ENCODE data around the gene CALHM1. TPM values are rescaled to one million over a fixed set of nuclear protein-coding genes. Genes with fewer than 3 reads are reported as not detected.
"Not testable (repeated sequence)": the region's sequence is repeated elsewhere in the genome, so short reads cannot be mapped to it uniquely, and the experiment has no call there.

The CALHM1 gene
- total RNA-seq, 1 donor from 2014 or later, result not detected

DNA sequence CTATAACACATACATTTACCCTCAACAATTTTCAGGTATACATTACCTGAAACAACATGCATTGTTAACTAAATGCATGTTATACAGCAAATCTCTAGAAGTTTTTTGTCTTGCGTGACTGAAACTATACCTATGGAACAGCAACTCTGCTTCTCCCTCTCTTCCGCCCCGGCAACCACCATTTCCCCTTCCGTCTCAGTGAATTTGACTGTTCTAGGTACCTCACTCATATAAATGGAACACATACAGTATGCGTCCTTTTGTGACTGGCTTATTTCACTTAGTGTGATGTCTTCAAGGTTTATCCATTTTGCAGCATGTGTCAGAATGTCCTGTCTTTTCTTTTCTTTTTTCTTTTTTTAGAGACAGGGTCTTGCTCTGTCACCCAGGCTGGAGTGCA is 29.1 kb downstream of the CALHM1 start:
- no peak for DNase-seq (ENCODE audit: low read depth)

DNA sequence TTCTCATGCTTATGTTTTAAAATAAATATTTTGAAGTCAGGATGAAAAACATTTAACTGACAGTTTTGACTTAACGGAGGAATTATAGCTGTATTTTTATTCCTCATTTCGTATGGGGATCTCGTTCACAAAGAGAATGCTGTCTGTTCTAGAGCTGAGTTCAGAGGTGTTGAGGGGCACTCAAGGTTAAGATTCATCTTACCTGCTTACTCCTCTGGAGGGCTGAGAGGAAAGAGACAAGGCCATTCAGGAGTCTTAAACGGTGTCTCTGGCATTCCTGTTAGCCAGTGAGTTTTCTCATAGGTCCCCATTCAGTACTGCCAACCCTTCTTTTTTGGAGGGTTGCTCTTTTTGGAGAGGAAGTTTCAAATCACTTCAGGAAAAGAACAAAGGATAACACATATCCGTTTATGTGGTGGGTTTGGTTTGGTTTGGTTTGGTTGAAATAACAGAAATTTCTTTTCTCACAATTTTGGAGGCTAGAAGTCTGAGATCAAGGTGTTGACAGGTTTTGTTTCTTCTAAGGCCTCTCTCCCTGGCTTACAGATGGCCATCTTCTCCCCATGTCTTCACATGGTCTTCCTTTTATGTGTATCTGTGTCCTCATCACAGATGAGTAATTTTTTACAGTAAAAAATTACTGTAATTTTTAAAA is 29.6 kb downstream of the CALHM1 start:
- no peak for DNase-seq (ENCODE audit: low read depth)

DNA sequence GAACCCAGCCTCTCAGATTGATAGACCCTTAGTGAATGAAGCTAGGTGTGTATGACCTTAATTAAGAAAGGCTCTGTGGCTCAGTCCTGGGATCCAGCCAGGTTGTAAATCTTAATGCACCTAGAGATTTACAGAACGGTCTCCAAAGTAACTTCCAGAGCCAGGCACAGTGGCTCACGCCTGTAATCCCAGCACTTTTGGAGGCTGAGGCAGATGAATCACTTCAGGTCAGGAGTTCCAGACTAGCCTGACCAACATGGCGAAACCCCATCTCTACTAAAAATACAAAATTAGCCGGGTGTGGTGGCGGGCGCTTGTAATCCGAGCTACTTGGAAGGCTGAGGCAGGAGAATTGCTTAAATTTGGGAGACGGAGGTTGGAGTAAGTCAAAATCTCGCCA is 30.8 kb downstream of the CALHM1 start:
- DNase-seq (ENCODE audit: low read depth), result no peak

DNA sequence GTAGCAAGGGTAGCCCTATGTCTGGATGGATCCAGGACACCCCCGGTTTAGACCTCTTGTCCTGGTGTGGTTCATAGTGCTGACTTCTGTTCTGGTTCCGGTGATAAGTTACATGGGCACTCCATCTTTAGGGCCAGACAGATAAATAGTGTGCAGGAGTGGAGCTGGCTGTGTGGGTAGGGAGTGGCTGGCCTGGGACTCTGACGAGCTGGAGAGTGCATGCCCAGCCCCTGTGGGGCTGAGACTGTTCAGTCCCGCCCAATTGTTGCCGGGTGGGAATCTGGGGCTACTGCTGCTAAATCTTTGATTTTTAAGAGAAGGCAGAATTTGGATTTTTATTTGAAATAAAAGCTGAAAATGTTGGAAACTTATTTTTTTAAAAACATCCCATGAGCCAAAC is 35.0 kb downstream of the CALHM1 start:
- no peak for DNase-seq (ENCODE audit: low read depth)

DNA sequence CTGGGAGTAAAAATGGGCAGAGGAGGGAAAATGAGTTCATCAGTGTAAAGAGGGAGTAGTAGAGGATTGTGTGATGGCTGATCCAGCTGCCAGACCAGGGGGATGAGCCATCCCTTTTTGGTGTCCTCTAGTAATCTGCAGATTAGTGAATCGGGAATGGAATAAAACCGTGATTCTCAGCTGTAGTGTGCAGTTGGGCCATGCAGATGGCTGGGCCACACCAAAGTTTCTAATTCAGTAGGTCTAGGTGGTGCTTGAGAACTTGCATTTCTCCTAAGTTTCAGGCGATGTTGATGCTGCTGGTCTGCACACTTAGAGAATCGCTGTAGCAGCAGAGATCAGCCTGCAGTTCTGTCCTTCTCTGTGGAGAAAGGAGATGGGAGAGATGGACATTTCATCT is 39.6 kb downstream of the CALHM1 start:
- DNase-seq (ENCODE audit: low read depth), result no peak

DNA sequence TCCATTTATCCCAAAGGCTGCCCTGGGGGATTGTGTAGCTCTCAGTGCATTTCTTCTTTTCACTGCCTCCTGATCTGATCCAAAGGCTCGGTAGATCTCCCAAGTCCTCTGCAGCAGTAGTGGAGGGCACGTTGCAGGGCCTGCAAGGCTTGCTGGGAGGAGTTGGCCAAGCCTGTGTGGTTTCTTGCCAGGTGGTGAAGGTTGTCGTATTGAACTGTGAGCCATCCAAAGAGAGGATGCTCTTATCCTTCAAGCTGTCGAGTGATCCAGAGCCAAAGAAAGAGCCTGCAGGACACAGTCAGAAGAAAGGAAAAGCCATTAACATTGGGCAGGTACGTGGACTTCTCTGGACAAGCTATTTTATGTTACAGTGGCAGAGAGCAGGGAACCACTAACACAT is 41.1 kb downstream of the CALHM1 start:
- DNase-seq (ENCODE audit: low read depth), result no peak

DNA sequence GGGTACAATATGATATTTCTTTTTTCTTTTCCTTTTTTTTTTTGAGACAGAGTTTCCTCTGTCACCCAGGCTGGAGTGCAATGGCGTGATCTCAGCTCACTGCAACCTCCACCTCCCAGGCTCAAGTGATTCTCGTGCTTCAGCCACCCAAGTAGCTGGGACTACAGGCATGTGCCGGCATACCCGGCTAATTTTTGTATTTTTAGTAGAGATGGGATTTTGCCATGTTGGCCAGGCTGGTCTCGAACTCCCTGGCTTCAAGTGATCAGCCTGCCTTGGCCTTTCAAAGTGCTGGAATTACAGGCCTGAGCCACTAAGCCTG is 41.6 kb downstream of the CALHM1 start:
- DNase-seq (ENCODE audit: low read depth), result not testable (repeated sequence)

DNA sequence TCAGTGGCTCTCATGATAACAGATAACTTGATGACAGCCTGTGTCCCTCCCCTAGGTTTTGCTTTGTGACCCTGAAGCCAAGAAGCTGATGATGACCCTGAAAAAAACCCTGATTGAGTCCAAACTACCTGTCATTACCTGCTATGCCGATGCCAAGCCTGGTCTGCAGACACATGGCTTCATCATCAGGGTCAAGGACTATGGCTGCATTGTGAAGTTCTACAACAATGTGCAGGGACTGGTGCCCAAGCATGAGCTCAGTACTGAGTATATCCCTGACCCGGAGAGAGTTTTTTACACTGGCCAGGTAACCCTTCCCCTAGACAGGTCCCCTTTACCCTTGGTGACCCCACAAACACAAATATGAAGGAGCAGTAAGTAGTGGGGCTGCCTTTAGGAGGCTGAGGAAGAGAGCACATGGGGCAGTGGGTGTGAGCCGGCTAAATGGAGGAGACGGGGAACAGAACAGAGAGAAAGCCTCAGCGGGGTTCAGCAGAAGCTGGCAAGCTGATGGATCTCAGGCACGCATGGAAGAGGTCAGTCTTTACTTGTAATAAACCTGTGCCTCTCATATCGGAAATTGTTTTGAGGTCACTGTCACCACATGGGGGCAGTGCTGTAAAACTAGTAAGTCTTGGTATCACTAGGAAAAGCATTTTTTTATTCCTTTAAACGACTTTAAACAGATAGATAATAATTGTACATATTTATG is 42.1 kb downstream of the CALHM1 start:
- peak; percentile 60 for DNase-seq (ENCODE audit: low read depth)

DNA sequence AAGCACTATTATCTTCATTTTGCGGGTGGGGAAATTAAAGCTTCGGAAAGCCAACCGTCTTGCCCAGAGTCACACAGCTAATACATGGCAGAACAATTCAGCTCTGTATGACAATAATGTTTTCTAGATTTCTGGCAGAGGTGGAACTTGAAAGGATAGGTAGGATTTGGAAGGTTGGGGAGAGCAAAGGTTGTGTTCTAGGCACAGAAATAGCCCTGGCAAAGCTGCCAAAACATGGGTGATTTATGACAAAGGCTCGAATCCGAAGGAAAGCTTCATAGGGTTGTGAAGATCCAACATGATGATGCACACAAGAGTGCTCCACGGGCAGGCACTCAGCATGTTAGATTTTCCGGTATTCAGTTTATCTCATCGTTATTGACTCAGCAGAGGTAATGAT is 43.1 kb downstream of the CALHM1 start:
- DNase-seq (ENCODE audit: low read depth), result no peak

DNA sequence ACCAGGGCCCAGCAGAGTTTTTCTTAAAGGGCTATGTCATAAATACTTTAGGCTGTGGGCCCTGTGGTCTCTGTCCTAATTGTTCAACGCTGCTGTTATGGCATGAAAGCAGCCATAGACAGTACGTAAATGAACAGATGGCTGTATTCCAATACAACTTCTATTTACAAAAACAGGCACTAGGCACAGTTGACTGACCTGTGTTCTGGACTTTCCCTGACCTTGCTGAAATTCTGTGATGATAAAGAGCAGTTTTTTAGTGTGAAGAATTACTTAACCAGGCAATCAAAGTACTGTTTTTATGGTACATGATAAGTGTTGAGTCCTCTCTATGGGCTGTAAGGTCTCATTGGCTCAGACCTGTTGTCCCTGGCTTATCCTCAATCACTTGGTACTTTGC is 45.1 kb downstream of the CALHM1 start:
- DNase-seq (ENCODE audit: low read depth), result no peak

Other genes starting within 250 kb of the CALHM1 start
- gene RPEL1, start 213.0 kb downstream of the CALHM1 start, total RNA-seq, result 0.17 and 0.25 TPM in 2 replicates
- gene INA, start 181.8 kb downstream of the CALHM1 start, total RNA-seq, result 1.8 and 5.2 TPM in 2 replicates
- gene PCGF6, start 107.8 kb downstream of the CALHM1 start, total RNA-seq, result 10.7 and 16.7 TPM in 2 replicates
- gene TAF5, start 90.9 kb downstream of the CALHM1 start, total RNA-seq, result 2.6 and 4.9 TPM in 2 replicates
- 165 and 623 TPM in 2 replicates for gene ATP5MK, start 62.4 kb downstream of the CALHM1 start, total RNA-seq
- 38.6 and 48.5 TPM in 2 replicates for gene PDCD11, start 62.3 kb downstream of the CALHM1 start, total RNA-seq
- 0.80 and 0.87 TPM in 2 replicates for gene CALHM2, start 6.5 kb downstream of the CALHM1 start, total RNA-seq
- gene CALHM3, start 20.3 kb upstream of the CALHM1 start, total RNA-seq, result 0.05 TPM in 1 of 2 replicates, not detected in the other
- 0.05 and 1.4 TPM in 2 replicates for gene NEURL1, start 34.8 kb upstream of the CALHM1 start, total RNA-seq